GM10847 (cell line): ENCODE measurements around the gene RGS9BP.

Experiments
- POLR2A ChIP-seq: IDR thresholded peaks from 2 replicates; pipeline ENCODE4 v1.6.1; 2011; ENCODE audit not compliant: insufficient read length; ENCODE audit errors: extremely low read depth

RGS9BP gene

DNA sequence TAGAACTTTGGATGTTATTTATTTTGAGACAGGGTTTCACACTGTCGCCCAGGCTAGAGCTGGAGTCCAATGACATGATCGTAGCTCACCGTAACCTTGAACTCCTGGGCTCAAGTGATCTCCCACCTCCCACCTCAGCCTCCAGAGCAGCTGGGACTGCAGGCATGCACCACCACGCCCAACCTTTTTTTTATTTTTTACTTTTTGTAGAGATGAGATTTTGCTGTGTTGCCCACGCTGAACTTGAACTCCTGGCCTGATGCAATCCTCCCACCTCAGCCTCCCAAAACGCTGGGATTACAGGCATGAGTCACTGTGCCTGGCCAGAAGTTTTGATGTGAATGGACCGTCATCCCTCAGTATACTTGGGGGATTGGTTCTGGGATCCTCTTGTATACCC lies 14.3 kb upstream of the RGS9BP start:
- TF ChIP-seq POLR2A, result no peak

DNA sequence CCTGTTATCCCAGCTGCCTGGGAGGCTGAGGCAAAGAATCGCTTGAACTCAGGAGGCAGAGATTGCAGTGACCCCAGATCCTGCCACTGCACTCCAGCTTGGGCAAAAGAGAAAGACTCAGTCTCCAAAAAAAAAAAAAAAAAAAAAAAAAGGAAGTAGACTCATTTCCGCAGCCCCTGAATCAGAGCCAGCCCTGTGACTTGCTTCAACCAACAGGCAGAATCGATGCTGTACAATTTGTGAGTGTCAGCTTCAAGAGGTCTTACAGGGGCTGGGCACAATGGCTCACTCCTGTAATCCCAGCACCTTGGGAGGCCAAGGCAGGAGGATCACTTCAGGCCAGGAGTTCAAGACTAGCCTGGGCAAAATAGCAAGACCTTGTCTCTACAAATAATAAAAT lies 13.5 kb upstream of the RGS9BP start:
- TF ChIP-seq POLR2A, result no peak

- TF ChIP-seq POLR2A, result no peak
These were observed 9.6 kb upstream of the RGS9BP start for GRCh38 chr19:32666084-32666483.

DNA sequence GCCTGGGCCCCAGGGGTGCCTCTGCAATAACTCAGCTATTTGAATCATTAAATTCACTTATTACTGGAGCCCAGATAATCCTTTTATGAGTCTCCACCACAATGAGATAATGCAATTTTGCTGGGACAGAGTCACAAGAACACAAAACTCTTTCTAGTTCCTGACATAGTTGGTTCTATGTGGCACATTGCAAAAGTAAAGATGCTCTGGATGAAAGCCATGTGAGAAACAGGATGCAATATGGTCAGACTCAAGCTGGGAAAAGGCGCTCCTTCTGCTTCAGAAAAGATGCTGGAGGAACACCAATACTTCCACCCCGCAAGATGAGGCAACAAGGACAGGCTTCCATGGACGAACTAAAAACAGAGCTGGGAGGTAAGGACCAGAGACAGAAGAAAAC lies 6.3 kb upstream of the RGS9BP start:
- no peak for TF ChIP-seq POLR2A

GRCh38 chr19:32671883-32672593 lies 3.6 kb upstream of the RGS9BP start:
- TF ChIP-seq POLR2A, result no peak

GRCh38 chr19:32672841-32673240 lies 2.8 kb upstream of the RGS9BP start:
- TF ChIP-seq POLR2A, result no peak

DNA sequence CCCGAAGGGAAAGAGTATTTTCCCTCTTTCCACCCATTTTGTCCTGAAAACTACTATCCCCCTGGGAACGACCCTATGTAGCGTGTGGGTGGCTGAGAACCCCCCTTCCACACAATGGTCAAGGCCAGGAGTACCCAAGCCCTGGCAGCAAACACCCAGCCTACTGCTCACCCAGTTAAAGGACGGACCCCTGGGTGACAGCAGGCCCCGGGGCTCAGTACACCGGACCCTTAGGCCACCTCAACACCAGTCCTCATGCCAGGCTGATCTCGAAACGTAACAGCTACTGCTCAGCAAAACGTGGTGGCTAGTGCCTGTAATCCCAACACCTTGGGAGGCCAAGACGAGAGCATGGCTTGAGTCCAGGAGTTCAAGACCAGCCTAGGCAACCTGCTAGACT lies 2.1 kb upstream of the RGS9BP start:
- TF ChIP-seq POLR2A, result no peak

DNA sequence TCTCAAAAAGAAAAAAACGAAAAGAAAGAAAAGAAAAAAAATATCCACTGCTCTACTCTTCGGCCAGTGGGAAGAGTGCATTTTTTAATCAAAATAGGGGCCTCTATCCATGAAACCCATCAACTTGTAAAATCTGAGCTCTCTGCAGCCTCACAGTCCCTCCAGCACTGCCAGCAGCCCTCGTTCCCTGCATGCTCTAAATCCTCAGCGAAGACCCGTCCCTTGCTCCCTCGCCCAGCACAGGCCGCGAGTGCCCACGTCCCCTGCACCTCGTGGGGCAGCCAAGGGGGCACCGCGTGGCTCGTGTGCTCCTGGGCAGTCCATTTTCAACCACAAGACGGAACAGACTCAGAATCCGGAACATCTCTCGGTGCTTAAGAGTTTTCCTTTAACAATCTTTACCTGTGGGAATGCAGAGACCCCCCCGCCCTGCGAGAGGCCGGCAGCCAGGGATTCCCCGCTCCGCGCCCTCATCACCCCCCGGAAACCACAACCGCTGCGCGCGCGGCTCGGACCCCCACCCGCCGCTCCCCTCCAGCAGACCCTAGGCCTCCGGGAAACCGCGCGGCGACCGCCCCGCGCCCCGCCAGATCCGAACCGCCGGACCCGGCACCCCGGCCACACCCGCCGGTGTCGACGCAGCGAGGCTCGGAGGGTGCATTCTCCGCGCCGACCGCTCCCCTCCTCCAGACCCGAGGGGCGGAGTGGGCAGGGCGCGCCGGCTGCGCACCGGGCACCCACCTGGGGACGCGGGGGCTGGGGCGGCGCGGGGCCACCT lies 1.3 kb upstream of the RGS9BP start:
- no peak for TF ChIP-seq POLR2A

DNA sequence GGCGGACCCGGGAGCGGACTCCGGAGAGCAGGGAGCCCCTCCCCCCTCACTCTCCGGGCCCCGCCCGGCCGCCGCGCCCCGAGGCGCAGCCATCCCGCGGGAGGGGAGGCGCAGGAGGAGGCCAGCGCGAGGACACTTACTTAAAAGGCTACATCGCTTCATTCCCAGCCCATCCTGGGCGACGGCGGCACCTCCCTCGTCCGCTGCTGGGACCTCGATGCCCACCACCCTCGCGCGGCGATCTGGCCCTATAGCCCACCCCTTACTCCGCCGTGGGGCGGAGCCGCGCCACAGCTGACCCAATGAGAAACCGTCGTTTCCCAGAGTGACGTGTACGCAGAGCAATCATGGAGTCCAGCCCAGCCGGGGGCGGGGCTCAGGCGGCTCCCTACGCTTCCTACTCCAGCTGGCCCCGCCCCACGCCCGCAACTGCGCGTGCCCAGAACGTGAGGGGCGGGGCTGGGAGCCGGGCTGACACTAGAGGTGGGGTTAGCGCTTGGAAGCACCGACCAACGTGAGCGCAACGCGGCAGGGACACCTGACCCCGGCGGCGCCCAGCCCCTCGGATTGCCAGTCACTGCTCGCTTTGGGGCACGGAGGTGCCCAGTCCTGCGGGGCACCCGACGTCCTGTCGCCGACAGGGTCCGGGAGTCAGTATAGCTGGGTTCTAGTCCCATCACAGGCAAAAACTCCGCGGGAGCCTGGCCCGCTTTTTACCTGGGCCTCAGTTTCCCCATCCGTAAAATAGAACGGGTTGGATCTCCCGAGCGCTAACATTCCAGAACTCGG lies 523 bp upstream of the RGS9BP start, which contains the start of gene ANKRD27:
ANKRD27 (minus strand) TSS at position 250 of the 789 bp plus-strand sequence. CDS start 16,165 bp downstream, outside the sequence.
- peak; percentile 54 for TF ChIP-seq POLR2A

GRCh38 chr19:32676186-32676894 lies 692 bp downstream of the RGS9BP start:
- no peak for TF ChIP-seq POLR2A

- TF ChIP-seq POLR2A, result no peak
These were observed 1.3 kb downstream of the RGS9BP start for GRCh38 chr19:32676895-32677359.

GRCh38 chr19:32677657-32678056 lies 2.0 kb downstream of the RGS9BP start:
- no peak for TF ChIP-seq POLR2A

DNA sequence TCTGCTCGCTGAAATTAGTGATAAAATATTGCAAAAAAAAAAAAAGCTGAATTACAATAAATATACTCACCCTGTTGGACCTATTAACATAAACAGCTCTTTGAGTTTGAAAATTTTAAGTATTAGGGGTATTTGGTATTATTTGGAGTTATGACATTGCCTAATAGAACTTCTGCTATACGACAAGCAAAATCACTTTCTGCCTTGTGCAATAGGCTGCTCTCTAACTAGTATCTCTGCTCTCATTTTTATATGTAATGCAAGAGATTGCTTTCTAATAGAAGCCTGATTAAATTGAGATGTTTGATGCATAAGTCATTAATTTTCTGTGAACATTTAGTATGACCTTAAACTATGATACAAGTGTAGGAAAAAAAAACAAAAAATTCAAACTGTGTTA lies 5.3 kb downstream of the RGS9BP start:
- no peak for TF ChIP-seq POLR2A

DNA sequence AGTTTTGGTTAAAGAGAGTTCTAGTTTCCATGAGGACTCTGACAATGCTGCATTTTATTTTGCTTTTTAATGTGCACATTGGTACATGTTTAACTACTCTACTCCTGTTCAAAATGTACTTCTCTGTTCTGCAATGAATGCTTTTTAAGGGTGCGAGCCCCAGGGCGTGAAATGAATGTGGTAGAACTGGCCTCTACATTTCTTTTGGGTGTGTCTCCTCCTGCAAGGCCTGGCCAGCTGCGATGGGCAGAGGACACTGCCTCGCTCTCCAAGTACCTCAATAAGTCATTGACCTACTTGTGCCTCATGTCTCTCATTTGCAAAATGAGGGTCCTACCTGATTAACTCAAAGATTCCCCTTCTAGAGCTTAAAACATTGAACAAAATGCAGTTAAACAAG lies 6.7 kb downstream of the RGS9BP start:
- TF ChIP-seq POLR2A, result no peak

- no peak for TF ChIP-seq POLR2A
These were observed 11.3 kb downstream of the RGS9BP start for GRCh38 chr19:32686847-32687475.

DNA sequence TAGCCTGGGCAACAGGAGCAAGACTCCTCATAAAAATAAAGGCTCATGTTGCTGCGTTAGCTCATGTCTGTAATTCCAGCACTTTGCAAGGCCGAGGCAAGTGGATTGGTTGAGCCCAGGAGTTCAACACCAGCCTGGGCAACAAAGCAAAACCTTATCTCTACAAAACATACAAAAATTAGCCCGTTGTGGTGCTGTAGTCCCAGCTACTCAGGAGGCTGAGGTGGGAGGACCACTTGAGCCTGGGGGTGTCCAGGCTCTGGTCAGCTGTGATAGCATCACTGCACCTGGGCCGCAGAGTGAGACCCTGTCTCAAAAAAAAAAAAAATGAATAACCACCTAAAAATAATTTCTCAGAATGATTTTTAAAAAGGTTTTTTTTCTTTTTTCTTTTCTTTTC lies 12.0 kb downstream of the RGS9BP start:
- no peak for TF ChIP-seq POLR2A
